Subcutaneous abdominal adipose tissue (tissue), 5 donors: ENCODE results near the gene PRRT1.
"Not testable (repeated sequence)": the region's sequence is repeated elsewhere in the genome, so short reads cannot be mapped to it uniquely, and the experiment has no call there.

Experiments
- H3K27ac ChIP-seq: one replicate; pipeline ENCODE4 v1.7.0; 2013; ENCODE audit warnings: low read depth, mild to moderate bottlenecking, inconsistent platforms, low read length, moderate library complexity
- H3K27me3 ChIP-seq, 5 donors: one replicate each; pipeline ENCODE4 v1.7.0; 2013; ENCODE audit warnings: low read length in 5 of 5, inconsistent platforms in 1 of 5; ENCODE audit not compliant: control insufficient read depth in 5 of 5, insufficient read depth in 4 of 5
- H3K36me3 ChIP-seq, 5 donors: one replicate each; pipeline ENCODE4 v1.7.0; 2013; ENCODE audit warnings: low read length in 5 of 5; ENCODE audit not compliant: control insufficient read depth in 5 of 5, insufficient read depth in 5 of 5
- H3K4me1 ChIP-seq, 5 donors: one replicate each; pipeline ENCODE4 v1.7.0; 2013; ENCODE audit warnings: low read length in 5 of 5, mild to moderate bottlenecking in 3 of 5, moderate library complexity in 1 of 5; ENCODE audit not compliant: control insufficient read depth in 5 of 5, insufficient read depth in 5 of 5
- H3K4me3 ChIP-seq, 5 donors: one replicate each; pipeline ENCODE4 v1.7.0; 2013; ENCODE audit warnings: low read length in 5 of 5, low read depth in 1 of 5
- H3K9ac ChIP-seq, 5 donors: one replicate each; pipeline ENCODE4 v1.7.0; 2013; ENCODE audit warnings: low read length in 5 of 5, mild to moderate bottlenecking in 4 of 5, moderate library complexity in 3 of 5
- H3K9me3 ChIP-seq, 5 donors: one replicate each; pipeline ENCODE4 v1.7.0; 2013; ENCODE audit warnings: low read length in 5 of 5; ENCODE audit not compliant: control insufficient read depth in 5 of 5
- donor health status: healthy.
- donor health status: healthy.
- donor health status: healthy.
- donor health status: healthy.
- donor health status: healthy.

PRRT1 gene

DNA sequence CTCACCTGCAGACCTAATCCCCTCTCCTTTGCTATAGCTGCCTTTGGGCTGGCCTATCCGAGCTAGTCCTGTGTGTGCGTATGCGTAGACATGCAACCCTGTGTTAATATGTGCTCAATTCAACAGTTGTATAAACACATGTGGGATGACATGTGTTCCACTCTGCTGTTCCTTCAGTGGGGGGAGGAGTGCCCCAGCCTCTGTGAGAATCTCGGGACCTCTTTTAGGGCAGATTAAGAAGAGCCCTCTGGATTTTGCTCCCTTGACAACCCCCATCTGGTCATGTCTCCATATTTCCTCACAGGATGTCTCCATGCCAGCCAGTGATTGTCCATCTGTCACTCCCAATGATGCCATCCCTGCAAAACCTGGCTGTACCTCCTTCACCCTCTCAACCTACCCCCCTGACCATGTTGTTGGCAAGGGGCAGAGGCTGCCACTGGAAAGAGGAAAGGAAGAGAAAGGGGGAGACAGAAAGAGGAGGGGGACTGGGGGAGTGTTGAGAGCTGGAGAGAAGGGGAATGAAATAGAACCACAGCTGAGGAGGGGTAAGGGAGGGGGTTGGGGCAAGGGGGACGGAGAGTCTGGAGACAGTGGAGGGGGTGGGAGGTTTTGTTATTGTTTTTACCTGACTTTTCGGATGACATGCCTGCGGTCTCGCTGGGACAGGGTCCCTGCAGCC is 417 bp downstream of the PRRT1 start:
- Histone ChIP-seq H3K4me1 (peaks cover 0 to 55% (median 52%) of the 10 kb centered on the region in 5 donors), H3K9me3 (no peaks in the 10 kb centered on the region), H3K36me3 (peaks cover 0 to 5% (median 3%) of the 10 kb centered on the region in 5 donors), H3K9ac (no peak overlapping the region), H3K27ac (no peak overlapping the region), H3K4me3 (peak overlapping the region in 2 of 5 donors; percentile 25 to 47), H3K27me3 (peaks cover 3 to 19% (median 8%) of the 10 kb centered on the region in 5 donors)

DNA sequence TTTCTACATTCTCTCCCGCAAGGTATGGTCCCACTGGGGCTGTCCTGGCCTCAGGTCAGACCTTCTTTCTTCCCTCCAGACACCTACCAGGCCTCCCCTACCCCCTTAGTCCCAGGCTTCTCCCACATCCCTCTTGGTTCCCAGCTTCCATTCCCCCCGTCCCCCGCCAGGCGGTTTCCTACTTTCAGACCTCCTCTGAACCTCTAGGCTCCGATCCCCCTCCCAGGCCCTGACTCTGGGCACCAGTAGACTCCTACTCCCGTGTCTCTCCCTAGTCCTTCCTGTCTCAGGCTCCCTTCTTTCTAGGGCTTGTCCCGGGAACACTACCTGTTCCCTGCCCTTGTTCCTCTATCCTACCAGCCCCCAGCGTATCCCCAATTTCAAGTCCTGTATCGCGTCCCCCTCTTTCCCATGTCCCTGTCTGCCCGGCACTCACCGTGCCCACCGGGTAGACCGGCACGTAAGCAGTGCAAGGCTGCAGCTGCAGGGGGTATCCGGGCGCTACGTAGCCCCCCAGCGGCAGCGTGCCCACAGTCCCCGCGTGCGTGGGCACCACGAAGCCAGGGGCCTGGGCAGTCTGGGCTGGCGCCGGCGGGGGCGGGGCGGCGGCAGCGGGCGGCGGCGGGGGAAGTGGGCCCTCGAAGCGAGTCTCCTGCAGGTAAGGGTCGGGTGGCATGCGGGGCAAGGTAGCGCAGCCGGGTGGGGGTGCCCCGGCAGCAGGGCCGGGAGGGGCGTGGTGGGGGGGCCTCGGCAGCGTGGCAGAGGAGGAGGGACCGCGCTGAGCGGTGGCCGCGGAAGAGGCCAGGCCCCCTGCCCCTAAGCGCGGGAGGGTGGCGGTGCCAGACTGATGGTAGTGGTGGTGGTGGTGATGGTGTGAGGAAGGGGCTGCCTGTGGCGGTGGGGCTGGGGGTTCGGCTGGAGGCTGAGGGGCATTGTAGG is 1.5 kb downstream of the PRRT1 start:
- Histone ChIP-seq H3K9ac (no peak overlapping the region), H3K4me1 (peaks cover 0 to 48% (median 46%) of the 10 kb centered on the region in 5 donors), H3K4me3 (no peak overlapping the region), H3K36me3 (no peaks in the 10 kb centered on the region), H3K9me3 (no peaks in the 10 kb centered on the region), H3K27ac (no peak overlapping the region), H3K27me3 (peaks cover 3 to 19% (median 8%) of the 10 kb centered on the region in 5 donors)

DNA sequence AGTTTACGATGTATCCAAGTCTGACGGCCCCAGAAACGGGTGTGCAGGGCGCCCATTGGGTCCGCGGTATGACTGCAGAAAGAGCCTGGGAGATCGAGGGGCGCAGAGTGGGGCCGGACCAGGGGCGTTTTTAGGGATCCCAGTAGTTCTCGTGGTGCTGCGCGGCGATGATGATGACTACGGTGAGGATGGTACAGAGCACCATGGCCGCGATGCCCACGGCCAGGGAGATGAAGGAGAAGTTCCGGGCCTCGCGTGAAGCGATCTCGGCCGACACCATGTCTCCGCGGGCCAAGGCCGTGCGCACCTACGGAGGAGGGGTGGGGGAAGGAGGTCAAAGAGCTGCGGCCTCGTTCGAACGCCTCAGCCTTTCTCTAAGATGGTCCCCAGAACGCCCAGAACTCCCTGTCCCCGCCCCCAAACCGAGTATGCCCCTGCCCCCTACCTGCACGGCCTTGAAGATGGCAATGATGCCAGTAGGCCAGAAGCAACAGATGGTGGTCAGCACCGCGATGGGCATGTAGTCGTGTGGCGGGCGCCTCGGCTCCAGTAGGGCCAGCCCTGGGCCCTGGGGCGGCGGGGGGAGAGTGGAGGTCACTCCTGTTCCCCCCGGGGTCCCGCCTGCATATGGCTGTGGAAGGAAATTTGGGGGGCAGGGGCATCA is 2.5 kb downstream of the PRRT1 start:
- peak overlapping the region in 1 of 5 donors; percentile 25 for H3K9ac ChIP-seq
- H3K9me3 ChIP-seq, result no peaks in the 10 kb centered on the region
- no peaks in the 10 kb centered on the region for H3K36me3 ChIP-seq
- H3K27ac ChIP-seq, result no peak overlapping the region
- peaks cover 3 to 19% (median 8%) of the 10 kb centered on the region in 5 donors for H3K27me3 ChIP-seq
- H3K4me3 ChIP-seq, result peak overlapping the region; percentile 58 to 69 (median 59)
- peaks cover 0 to 38% (median 36%) of the 10 kb centered on the region in 5 donors for H3K4me1 ChIP-seq

DNA sequence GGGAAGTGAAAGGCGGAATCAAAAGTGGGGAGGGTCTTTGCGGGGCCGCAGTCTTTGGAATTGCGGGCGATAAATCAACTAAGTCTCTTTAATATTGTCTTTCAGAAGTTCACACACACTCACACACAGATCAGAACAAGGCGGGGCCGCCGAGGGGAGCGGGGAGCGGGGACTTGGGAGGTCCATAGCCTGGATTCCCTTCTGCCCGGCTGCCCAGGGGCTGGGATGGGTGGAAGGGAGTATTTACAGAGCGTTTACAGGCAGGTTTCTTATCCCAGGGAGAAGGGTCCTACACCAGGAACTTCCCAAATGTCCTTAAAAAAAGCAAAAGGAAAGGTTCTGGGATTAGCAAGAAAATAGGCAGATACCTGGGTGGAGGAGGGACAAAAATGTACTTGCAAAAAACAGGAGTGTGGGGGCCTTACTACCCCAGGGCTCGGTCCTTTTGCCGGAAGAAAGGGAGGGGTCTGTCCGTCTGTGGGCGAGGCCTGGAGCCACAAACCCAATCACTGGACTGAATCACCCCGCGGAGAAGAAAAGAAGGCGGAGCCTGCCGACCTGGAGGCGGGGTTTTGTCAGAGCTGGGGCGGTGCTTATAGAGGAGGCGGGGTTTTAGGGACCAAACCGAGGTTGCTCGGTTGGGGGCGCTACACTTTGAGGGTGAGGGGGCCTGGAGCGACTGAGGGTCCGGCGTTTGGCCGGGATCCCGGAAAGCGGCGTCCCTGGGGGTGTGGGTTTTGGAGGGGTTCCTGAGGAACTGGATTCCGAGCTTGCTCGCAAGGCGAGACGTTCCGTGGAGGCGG is 3.2 kb downstream of the PRRT1 start:
- Histone ChIP-seq H3K27ac (no peak overlapping the region), H3K4me1 (peaks cover 0 to 31% (median 31%) of the 10 kb centered on the region in 5 donors), H3K4me3 (peak overlapping the region; percentile 58 to 72 (median 63)), H3K9ac (peak overlapping the region in 4 of 5 donors; percentile 1 to 69 (median 40)), H3K36me3 (no peaks in the 10 kb centered on the region), H3K27me3 (peaks cover 3 to 19% (median 8%) of the 10 kb centered on the region in 5 donors), H3K9me3 (no peaks in the 10 kb centered on the region)

DNA sequence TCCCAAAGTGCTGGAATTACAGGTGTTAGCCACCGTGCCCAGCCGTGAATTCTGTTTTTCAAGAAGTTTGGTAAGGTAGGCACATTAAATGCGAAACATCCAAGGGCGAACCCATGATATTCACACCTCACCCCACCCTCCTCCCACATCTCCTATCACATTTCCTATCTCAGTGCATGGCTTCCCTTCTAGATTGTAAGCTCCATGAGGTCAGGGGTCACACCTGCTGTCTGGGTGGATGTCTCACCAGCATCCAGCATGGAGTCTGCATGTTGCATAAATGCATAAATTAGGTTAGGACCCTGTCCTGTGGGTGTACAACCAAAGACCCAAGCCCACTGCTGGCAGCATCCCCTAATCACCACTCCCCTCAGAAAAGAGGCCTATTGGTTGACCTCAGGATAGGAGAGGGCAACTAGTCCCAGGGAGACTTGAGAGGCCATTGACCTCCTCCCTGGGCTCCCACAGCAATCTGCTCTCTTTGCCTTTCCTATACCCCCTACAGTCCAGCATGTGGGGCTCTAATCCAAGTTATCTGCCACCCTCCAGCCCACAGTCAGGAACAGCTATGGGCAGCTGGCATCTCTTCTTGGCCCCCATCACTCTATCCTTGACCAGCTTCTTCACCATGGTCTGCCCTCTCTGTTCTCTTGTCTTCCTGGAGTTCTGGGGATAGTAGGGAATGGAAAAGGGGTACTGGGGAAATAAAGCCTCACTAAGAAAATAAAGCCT is 4.2 kb downstream of the PRRT1 start:
- no peaks in the 10 kb centered on the region for H3K9me3 ChIP-seq

DNA sequence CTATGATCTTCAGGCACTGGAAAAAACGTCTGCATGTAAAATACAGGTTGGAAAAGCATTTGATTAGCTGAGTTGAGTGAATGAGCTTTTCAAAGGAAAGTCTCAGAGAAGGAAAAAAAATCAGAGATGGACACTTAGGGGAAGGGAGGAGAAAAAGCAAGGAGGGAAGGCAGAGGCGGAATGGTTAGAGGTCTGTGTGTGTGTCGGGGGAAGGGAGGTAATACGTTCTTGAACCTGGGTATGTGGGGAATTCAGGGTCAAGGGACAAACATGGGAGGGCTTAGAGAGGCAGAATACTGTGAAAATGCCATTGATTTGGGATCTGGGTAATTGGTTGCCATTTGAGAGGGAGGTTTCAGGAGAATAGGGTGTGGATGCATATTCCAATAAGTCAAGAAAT is 5.1 kb downstream of the PRRT1 start:
- H3K27ac ChIP-seq, result no peak overlapping the region
- H3K9me3 ChIP-seq, result no peaks in the 10 kb centered on the region
- no peak overlapping the region for H3K4me3 ChIP-seq
- H3K9ac ChIP-seq, result no peak overlapping the region
- peaks cover 3 to 22% (median 8%) of the 10 kb centered on the region in 5 donors for H3K27me3 ChIP-seq
- H3K36me3 ChIP-seq, result no peaks in the 10 kb centered on the region
- peaks cover 0 to 15% (median 14%) of the 10 kb centered on the region in 5 donors for H3K4me1 ChIP-seq

More for the DNA sequence above, 4.2 kb downstream of the PRRT1 start:
- Histone ChIP-seq H3K36me3 (no peaks in the 10 kb centered on the region), H3K27me3 (peaks cover 3 to 19% (median 8%) of the 10 kb centered on the region in 5 donors), H3K9ac (peak overlapping the region in 1 of 5 donors; percentile 69), H3K4me1 (peaks cover 0 to 22% (median 21%) of the 10 kb centered on the region in 5 donors), H3K4me3 (peak overlapping the region in 1 of 5 donors; percentile 63), H3K27ac (no peak overlapping the region)

DNA sequence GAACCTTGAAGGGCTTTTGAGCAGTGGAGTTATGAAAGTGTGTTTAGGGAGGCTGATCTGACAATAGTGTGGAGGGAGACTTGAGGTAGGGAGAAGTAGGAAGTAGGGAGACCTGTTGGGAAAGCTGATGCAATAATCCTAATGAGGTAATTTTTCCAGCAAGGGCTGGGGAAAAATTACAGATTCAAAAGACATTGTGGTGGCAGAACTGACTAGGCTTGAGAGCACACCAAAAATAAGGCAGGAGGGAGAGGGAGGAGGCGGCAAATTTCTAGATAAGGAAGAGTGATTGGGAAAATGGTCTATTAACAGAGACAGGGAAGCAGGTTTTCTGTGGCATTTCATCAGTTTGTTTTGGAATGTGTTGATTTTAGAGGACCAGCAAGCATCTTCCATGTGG is 5.5 kb downstream of the PRRT1 start:
- Histone ChIP-seq H3K36me3 (no peaks in the 10 kb centered on the region), H3K4me1 (peaks cover 0 to 15% (median 14%) of the 10 kb centered on the region in 5 donors), H3K4me3 (no peak overlapping the region), H3K9me3 (no peaks in the 10 kb centered on the region), H3K27me3 (peaks cover 3 to 19% (median 8%) of the 10 kb centered on the region in 5 donors), H3K27ac (no peak overlapping the region), H3K9ac (no peak overlapping the region)

DNA sequence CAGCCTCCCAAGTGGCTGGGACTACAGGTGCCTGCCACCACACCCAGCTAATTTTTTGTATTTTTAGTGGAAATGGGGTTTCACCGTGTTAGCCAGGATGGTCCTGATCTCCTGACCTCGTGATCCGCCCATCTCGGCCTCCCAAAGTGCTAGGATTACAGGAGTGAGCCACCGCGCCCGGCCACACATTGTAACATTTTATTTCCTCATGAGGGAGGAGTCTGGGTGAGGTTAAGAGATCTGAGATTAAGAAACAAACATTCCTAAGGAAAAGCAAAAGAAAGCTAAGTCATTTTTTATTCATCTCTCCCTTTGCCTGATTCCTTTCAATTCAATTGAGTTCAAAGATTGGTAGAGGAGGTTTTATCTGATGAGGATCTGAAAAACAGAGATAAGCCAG is 7.5 kb downstream of the PRRT1 start:
- H3K36me3 ChIP-seq, H3K27me3 ChIP-seq, H3K4me3 ChIP-seq, H3K27ac ChIP-seq, H3K9me3 ChIP-seq, H3K9ac ChIP-seq: not testable (repeated sequence)
- peaks cover 2 to 20% (median 17%) of the 10 kb centered on the region in 5 donors for H3K4me1 ChIP-seq
